ENCODE measurements around the gene CNTN2.

The CNTN2 gene

DNA sequence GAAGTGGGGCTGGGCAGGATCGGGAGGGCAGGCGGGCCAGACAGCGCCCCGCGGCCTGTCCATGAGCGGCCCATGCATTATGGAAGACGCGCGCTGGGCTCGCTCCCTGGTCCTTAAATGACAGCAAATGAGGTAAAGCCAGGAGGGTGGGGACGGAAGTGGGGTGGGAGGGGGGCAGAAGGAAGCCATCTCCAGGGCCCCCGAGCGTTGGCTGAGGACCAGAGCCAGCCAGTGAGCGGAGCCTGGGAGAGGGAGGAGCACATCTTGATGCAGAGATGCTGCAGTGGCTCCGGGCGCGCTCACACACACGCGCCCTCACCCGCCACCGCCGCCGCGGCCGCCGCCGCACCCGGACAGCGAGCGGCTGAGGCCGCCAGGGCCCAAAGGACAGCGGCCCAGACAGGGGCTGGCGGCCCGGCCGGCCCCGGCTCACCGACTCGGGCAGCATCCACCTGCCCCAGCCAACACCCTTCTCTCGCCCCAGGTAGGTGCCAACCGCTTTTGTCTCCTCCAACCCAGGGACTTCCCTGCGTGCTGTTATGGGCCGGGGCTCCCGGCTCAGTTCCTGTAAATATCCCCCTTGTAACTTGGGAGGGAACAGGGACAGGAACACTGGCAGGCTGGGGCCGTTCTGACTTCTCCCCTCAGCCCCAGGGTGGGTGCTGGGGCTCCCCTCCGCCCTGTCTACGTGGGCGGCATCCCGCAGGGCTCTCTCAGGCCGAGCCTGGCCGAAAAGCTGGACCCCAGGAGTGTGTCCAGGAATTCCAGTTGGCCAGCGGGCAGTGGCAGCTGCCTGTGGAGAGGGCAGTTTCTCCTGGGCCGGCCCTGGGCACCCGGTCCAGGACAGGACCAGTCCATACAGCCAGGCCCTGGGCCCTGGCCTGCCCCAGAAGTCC, at the start of gene CNTN2:
Gene CNTN2, plus strand, starts transcription at position 302 of the 896 bp plus-strand sequence. CDS start 9,974 bp downstream, outside the sequence.
- in situ Hi-C loops (cut with MboI; ENCODE audit: low sequenced_read_pairs): no loop called here

- in situ Hi-C loops (cut with MboI; ENCODE audit: low sequenced_read_pairs): no loop called here
Observed at GRCh38 chr1:204994086-204994862, 48.7 kb upstream of the CNTN2 start.

DNA sequence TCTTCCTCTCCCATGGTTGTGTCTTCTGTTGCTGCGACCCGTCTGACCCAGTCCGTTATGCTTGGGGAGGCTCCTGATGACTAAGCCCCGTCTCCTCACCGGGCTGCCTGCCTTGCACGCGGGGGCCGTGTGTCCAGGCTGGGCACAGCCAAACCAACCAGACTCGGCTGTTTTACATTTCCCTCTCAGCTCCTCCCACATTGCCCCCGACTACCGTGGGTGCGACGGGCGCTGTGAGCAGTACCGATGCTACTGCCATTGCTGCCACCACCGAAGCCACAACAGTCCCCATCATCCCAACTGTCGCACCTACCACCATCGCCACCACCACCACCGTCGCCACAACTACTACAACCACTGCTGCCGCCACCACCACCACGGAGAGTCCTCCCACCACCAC, 46.0 kb upstream of the CNTN2 start:
- in situ Hi-C loops (cut with MboI; ENCODE audit: low sequenced_read_pairs): no loop called here

DNA sequence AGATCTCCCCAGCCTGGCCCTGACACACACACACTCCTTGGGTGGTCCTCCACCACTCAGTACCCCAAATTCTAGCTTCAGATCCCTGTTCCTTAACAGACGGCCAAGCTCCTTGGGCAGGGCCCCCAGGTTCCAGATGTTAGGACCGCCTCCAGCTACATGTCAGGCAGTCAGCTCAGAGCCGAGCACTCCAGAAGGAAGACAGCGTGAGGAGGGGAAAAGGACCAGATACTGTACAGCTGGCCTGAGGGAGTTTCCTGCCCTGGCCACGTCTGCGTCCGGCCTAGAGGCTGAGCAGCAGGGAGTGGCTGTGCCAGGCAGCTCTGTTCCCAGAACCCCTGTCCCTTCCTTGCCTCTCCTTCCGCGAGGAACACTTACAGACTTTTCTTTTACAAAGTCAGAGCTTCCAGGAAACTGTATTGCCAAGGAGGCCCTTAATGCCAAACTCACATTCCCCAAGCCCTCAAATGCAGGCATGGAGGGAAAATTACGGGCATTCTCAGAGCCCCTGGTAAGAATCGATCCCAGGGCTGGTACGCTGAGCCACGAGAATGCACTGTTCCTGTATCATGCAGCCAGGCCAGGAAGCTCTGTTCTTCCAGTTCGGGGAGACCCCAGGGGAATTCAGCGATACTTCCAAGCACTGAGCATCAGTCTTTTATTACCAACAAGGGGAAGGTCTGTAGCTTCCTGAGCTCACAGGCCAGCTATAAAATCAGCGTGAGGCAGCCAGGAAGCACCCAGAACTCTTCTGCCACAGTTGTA, 45.2 kb upstream of the CNTN2 start:
- in situ Hi-C loops (cut with MboI; ENCODE audit: low sequenced_read_pairs): no loop called here

GRCh38 chr1:205001162-205001561, 41.9 kb upstream of the CNTN2 start:
- in situ Hi-C loops (cut with MboI; ENCODE audit: low sequenced_read_pairs): no loop called here

GRCh38 chr1:205002705-205003104, 40.3 kb upstream of the CNTN2 start:
- in situ Hi-C loops (cut with MboI; ENCODE audit: low sequenced_read_pairs): no loop called here

DNA sequence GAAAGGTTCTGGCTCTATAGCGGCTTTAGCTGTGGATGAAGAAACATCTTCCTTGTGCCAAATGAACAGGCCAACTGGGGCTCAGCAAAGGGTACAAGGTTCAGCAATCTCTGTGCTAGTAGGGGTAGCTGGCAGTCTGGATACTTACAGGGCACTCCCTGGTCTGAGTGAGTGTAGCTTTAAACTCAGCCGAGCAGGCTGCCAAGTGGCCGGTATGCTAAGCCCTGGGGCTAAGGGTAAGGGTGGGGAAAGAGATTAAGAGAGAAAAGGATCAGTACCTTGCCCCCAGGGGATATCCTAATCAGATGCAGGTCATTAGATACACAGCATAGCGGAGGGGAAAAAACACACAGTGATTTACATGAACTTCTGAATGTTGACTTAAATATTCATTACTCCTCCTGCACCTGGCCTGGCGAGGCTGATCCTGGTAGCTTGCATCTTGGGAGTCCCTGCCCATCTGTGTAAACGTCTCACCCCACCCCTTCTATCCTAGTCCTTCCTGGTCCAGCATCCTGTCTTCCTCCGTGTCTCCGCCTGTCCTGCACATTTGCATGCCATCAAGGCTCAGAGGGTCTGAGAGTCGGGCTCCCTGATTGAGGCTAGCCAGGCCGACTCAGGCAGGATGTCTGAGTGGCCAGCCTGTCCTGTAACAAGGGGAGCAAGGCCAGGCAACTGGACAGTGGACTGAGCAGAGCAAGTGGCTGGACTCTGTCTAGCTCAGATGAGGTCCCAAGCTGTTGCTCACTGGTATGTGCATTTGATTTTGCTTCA, 39.5 kb upstream of the CNTN2 start:
- in situ Hi-C loops (cut with MboI; ENCODE audit: low sequenced_read_pairs): no loop called here

- in situ Hi-C loops (cut with MboI; ENCODE audit: low sequenced_read_pairs): no loop called here
Observed at GRCh38 chr1:205004351-205004750, 38.7 kb upstream of the CNTN2 start.

- in situ Hi-C loops (cut with MboI; ENCODE audit: low sequenced_read_pairs): no loop called here
Observed at GRCh38 chr1:205008896-205009295, 34.1 kb upstream of the CNTN2 start.

DNA sequence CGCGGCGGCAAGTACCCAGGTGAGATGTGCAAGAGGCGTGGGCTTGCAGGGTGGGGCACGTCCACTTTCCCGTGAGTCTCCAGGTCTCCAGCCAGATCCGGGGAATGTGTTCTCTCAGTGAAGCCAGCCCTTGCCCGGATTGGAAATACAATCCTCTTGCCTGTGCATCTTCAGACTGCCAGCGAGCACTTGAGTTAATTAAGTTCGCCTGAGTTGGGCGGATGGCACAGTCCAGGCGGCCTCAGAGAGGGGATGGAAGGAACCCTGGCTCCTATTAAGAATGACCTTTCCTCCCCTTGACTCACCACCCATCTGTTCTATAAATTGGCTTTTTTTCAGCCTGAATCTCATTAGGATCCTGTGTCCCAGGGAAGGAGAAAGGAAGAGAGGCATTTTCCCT, 33.3 kb upstream of the CNTN2 start:
- in situ Hi-C loops (cut with MboI; ENCODE audit: low sequenced_read_pairs): no loop called here

DNA sequence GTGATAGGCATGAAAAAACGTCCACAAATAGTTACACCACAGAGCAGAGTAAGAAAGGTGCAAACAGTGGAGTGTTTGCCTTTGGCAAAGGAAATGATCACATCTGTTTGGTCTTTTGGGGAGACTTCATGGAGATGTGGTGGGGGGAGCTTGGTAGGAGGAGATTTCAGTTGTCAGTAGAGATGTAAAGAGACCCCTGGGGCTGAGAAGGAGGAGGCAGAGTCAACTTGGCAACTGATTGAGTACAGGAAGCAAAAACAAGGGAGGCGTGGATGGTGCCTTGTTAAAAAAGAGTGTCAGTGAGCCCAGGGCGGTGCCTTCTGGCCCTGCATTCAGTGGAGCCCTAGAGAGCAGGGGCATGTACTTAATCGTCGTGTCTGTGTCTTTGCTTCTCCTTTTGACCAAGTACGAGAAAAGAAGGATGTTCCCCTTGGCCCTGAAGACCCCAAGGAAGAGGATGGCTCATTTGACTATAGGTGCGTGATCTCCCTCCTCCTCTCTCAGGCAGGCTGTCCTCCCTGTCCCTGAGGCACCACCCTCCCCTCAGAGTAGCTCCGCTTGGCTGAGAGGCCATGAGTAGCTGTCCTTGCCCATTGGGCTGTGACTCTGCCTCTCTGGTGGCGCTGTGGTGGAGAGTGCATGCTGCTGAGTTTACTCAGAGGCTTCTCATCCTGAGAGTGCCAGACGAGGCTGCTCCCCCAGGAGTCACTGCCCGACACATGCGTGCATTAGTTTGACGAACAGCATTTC, 30.4 kb upstream of the CNTN2 start:
- in situ Hi-C loops (cut with MboI; ENCODE audit: low sequenced_read_pairs): no loop called here

GRCh38 chr1:205013683-205014367, 29.2 kb upstream of the CNTN2 start:
- in situ Hi-C loops (cut with MboI; ENCODE audit: low sequenced_read_pairs): no loop called here

DNA sequence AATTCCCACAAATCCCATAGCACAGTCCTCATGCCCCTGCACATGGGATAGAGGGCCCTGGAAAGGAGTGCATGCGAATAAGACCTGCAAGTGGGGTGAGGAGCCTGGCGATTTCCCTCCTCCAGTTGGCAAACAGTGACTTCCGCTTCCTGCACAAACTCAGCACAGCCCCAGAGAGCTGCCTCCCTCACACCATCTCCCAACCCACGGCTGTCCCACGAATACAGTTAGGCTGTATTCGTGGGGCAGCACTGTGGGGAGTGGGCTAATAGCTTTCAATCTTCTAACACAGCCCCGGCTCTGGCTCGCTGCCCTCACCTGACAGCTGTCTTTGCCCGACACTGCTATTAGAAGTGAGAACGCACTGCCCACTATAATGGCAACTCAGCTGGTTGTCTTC, 28.2 kb upstream of the CNTN2 start:
- in situ Hi-C loops (cut with MboI; ENCODE audit: low sequenced_read_pairs): no loop called here

- in situ Hi-C loops (cut with MboI; ENCODE audit: low sequenced_read_pairs): no loop called here
Observed at GRCh38 chr1:205015241-205015640, 27.8 kb upstream of the CNTN2 start.

GRCh38 chr1:205016075-205016474, 26.9 kb upstream of the CNTN2 start:
- in situ Hi-C loops (cut with MboI; ENCODE audit: low sequenced_read_pairs): no loop called here

DNA sequence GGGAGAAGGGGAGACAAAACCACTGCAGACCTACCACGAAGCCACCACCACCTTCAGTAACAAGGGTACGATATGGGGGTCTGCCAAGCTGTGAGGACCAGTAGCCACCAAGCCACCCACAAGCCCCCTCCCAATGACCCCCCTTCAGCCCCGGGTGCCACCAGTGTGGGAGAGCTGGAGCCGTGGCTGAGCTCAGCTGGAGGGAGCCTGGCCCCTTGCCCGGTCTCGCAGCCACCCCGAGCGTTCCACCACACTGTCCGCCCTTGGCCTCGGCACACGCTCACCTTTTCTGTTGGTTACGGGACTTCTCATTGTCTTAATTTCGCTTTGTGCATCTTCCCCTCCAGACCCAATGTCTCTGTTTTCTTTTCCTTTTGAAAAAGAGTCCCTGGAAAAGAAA, 26.4 kb upstream of the CNTN2 start:
- in situ Hi-C loops (cut with MboI; ENCODE audit: low sequenced_read_pairs): no loop called here

GRCh38 chr1:205017001-205017400, 26.0 kb upstream of the CNTN2 start:
- in situ Hi-C loops (cut with MboI; ENCODE audit: low sequenced_read_pairs): no loop called here

DNA sequence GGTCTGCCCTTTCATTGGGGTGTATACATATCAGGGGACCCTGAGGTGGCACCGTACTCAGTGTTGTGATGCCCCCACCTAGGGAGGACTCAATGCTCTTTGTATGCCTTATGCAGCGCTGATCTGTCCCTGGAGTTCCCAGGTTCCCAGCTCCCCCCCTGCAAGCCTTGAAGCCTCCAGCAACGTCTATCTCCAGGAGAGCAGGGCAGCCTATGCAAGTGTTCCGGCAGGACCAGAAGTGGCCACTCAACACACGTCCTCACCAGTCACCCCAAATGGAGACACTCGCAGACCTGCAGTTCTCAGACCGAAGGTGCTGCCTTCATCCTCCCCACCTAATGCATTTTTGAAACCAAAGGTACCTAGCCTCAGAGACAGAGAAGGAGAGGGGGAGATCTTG, 25.2 kb upstream of the CNTN2 start:
- in situ Hi-C loops (cut with MboI; ENCODE audit: low sequenced_read_pairs): no loop called here

- in situ Hi-C loops (cut with MboI; ENCODE audit: low sequenced_read_pairs): no loop called here
Observed at GRCh38 chr1:205018381-205018780, 24.6 kb upstream of the CNTN2 start.
